ENCODE measurements around the gene CDH9. TPM values are rescaled to one million over a fixed set of nuclear protein-coding genes. Genes with fewer than 3 reads are reported as not detected.

Gene CDH9
- polyA plus RNA-seq, 1 experiment = not detected

DNA sequence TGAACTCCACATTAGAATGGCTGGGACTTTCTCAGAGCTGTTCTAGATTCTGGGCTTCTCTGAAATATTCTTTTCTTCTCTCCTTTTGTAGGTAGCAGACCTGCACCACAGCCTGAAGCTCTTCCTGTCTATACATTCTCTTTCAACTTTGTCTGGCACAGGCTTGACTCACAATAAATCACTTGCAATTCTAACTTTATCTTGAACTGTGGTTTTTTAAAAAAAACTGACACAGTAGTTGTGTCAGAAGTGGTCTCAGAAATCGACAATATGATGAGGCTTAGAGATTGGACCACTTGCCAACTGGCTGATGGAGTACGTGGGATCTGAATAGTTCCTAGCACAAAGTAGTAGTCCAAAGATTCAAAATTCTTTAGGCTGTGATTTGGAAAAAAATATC, 24.1 kb upstream of the CDH9 start:
- ChIA-PET CTCF (interaction anchor here (0.7 kb wide), 1 partner anchor 132 kb away, joined by 3 read pairs; no protein-coding TSS in a partner anchor), POLR2A (no interaction called here)

DNA sequence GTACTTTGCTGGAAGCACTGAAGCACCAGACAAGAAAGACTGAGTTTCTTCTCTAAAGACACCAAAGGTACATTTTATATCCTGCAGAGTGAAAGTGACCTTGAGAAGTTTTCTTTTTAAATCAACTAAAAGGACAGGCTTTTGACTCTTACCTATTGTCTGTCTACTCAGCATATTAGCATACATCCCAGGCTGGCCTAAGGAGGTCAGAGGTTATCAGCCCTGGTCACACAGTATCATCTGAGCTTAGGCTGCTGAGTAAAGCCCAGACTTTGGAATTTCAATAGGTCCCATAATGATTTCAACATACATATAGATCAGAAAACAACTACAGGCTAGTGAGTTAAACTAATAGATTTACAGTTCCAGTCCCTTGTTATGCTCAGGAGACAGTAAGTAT, 10.1 kb upstream of the CDH9 start:
- ChIA-PET CTCF (no interaction called here), POLR2A (no interaction called here)
- TF ChIP-seq, protein P1, sequence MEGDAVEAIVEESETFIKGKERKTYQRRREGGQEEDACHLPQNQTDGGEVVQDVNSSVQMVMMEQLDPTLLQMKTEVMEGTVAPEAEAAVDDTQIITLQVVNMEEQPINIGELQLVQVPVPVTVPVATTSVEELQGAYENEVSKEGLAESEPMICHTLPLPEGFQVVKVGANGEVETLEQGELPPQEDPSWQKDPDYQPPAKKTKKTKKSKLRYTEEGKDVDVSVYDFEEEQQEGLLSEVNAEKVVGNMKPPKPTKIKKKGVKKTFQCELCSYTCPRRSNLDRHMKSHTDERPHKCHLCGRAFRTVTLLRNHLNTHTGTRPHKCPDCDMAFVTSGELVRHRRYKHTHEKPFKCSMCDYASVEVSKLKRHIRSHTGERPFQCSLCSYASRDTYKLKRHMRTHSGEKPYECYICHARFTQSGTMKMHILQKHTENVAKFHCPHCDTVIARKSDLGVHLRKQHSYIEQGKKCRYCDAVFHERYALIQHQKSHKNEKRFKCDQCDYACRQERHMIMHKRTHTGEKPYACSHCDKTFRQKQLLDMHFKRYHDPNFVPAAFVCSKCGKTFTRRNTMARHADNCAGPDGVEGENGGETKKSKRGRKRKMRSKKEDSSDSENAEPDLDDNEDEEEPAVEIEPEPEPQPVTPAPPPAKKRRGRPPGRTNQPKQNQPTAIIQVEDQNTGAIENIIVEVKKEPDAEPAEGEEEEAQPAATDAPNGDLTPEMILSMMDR (IDR thresholded peaks at IDR 0.05; ENCODE audit: insufficient read depth, low read depth, low read length) = no peak
- Histone ChIP-seq H3K4me3 (ENCODE audit: low read depth, low read length) (no peak overlapping the region), H3K27me3 (ENCODE audit: control insufficient read depth, insufficient read depth, low read length) (no peaks in the 10 kb centered on the region), H3K36me3 (ENCODE audit: control insufficient read depth, insufficient read depth, low read length) (no peaks in the 10 kb centered on the region)
- DNase-seq (ENCODE audit: low read depth) = no peak

More for the DNA sequence above, 24.1 kb upstream of the CDH9 start:
- H3K36me3 ChIP-seq (ENCODE audit: control insufficient read depth, insufficient read depth, low read length) = no peaks in the 10 kb centered on the region
- H3K27me3 ChIP-seq (ENCODE audit: control insufficient read depth, insufficient read depth, low read length) = no peaks in the 10 kb centered on the region
- DNase-seq (ENCODE audit: low read depth) = no peak
- no peak overlapping the region for H3K4me3 ChIP-seq (ENCODE audit: low read depth, low read length)
- TF ChIP-seq, protein P1 (IDR thresholded peaks at IDR 0.05; ENCODE audit: insufficient read depth, low read depth, low read length) = no peak

DNA sequence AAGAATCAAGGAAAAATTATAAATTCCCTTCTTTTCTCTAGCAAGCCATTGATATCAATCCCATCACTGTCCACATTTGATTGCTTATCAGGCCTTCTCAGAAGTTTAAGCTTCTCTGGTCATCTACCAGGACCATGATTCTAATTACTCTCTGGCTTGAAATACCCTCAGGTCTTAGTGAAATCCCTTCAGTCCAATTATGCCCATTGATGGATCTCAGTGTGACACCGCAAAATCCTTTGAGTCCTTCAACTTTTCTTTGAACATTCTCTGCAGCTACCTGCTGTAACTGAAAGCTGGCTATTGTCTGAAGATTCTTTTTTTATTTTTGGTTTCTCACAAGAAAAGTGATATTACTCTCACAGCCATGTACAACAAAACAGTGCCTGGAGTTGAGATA, 3.0 kb upstream of the CDH9 start:
- TF ChIP-seq, protein P1 (IDR thresholded peaks at IDR 0.05; ENCODE audit: insufficient read depth, low read depth, low read length) = no peak
- H3K4me3 ChIP-seq (ENCODE audit: low read depth, low read length) = no peak overlapping the region
- no peaks in the 10 kb centered on the region for H3K36me3 ChIP-seq (ENCODE audit: control insufficient read depth, insufficient read depth, low read length)
- POLR2A ChIA-PET = no interaction called here
- CTCF ChIA-PET = no interaction called here
- H3K27me3 ChIP-seq (ENCODE audit: control insufficient read depth, insufficient read depth, low read length) = no peaks in the 10 kb centered on the region
- no peak for DNase-seq (ENCODE audit: low read depth)

DNA sequence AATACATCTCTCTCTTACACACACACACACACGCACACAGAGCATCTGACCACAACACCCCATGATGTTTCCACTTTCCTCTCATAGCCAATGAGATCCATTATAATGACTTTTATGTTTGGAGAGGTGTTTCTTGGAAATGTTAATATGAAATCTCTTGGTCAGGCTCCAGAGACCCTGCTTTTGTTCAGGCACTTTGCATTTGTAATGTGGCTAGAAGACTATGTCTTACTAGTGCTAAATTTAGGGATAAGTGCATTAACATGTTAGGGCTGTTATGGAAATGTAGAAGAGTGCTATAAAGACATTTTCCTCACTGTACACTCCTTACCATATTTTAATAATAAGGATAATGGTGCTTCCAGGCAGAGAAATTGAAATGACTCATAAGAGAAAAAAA, 3.8 kb downstream of the CDH9 start:
- TF ChIP-seq, protein P1 (IDR thresholded peaks at IDR 0.05; ENCODE audit: insufficient read depth, low read depth, low read length) = no peak
- DNase-seq (ENCODE audit: low read depth) = no peak
- ChIA-PET CTCF (no interaction called here), POLR2A (no interaction called here)
- Histone ChIP-seq H3K27me3 (ENCODE audit: control insufficient read depth, insufficient read depth, low read length) (no peaks in the 10 kb centered on the region), H3K36me3 (ENCODE audit: control insufficient read depth, insufficient read depth, low read length) (no peaks in the 10 kb centered on the region), H3K4me3 (ENCODE audit: low read depth, low read length) (no peak overlapping the region)

DNA sequence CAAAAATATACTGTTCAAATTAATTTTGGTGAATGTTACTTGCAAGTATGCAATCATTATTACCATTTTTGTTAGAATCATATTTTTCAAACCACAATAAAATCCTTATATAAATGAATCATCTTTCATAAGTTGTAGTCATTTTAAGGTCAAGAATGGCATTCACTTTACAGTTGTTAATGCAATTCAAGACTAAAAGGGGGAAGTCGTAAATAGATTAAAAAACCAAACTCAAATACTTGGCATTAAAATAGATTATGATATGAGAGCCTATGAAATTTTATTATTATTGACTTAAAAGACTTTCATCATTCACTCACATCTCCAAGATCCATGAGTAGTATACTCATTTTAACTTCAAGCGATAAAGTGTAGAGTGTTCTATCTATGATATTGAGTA, 11.6 kb downstream of the CDH9 start:
- no peak for DNase-seq (ENCODE audit: low read depth)
- CTCF ChIA-PET = no interaction called here
- Histone ChIP-seq H3K27me3 (ENCODE audit: control insufficient read depth, insufficient read depth, low read length) (no peaks in the 10 kb centered on the region), H3K4me3 (ENCODE audit: low read depth, low read length) (no peak overlapping the region), H3K36me3 (ENCODE audit: control insufficient read depth, insufficient read depth, low read length) (no peaks in the 10 kb centered on the region)
- TF ChIP-seq, protein P1 (IDR thresholded peaks at IDR 0.05; ENCODE audit: insufficient read depth, low read depth, low read length) = no peak
- POLR2A ChIA-PET = no interaction called here

Measured in BJ (cell line).